ENCODE data around the gene DLEU7. TPM values are rescaled to one million over a fixed set of nuclear protein-coding genes. Genes with fewer than 3 reads are reported as not detected.

Gene DLEU7
- total and polyA plus RNA-seq, 10 donors = 0.17 to 2.0 (median 0.65) TPM

DNA sequence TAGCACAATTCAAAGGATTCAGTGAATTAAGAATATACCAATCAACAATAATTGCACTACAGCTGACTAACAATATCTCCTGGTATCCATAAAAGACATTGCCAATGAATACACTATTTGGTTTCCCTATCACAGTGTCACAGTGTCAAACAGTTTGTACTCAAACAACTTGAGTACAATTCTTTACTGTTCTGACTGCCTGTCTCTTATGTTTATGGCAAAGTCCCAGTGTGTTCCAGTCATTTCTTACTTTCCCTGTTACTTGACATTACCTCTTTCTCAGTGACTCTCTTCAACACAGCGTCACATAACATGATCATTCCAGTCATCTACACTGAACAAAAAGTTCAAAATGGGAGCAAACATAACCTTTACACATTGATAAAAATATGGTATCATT, 44.9 kb upstream of the DLEU7 start:
- no peak for DNase-seq
- Histone ChIP-seq H3K27me3 (replicated peaks in 1 of 7) (no peaks in the 10 kb centered on the region), H3K27ac (no peak overlapping the region), H3K4me1 (peaks cover 4 to 43% (median 24%) of the 10 kb centered on the region in 6 donors), H3K36me3 (no peaks in the 10 kb centered on the region), H3K9me3 (no peaks in the 10 kb centered on the region), H3K4me3 (no peak overlapping the region)
- intact Hi-C loops (cut with DNase I; ENCODE audit: low total_unique reads) = no loop called here
- no peak for TF ChIP-seq POLR2AphosphoS5 (IDR thresholded peaks at IDR 0.05)
- no peak for TF ChIP-seq CTCF (IDR thresholded peaks at IDR 0.05 in 8 of 11, conservative IDR thresholded peaks at IDR 0.05 in 3 of 11)
- no peak for TF ChIP-seq POLR2A (IDR thresholded peaks at IDR 0.05)
- WGBS, 5 donors = 0 to 100% (median 91%) methylated on average over 1 of the region's 1 CpG

DNA sequence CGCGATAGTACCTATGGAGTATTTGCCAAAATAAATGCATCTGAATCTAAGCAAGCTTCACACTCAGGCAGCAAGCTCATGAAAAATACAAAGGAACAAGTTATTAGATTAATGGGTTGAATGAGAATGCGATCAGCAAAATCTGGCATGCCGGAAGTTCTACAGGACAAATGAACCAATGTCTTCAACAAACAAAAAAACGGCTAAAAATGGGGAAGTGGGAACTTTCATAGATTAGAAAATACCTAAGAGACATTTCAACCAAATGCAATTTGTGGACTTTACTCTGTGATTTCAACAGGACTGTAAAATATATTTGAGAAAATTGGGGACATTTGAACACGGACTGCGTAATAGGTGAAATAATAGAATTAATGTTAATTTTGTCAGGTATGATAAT, 43.7 kb upstream of the DLEU7 start:
- H3K4me3 ChIP-seq = no peak overlapping the region
- 67 to 76% (median 69%) methylated on average over 7 of the region's 7 CpGs for WGBS, 5 donors
- no peaks in the 10 kb centered on the region for H3K36me3 ChIP-seq
- H3K4me1 ChIP-seq = peaks cover 0 to 31% (median 16%) of the 10 kb centered on the region in 6 donors
- no peak overlapping the region for H3K27ac ChIP-seq
- no peaks in the 10 kb centered on the region for H3K27me3 ChIP-seq (replicated peaks in 1 of 7)
- TF ChIP-seq CTCF (IDR thresholded peaks at IDR 0.05 in 8 of 11, conservative IDR thresholded peaks at IDR 0.05 in 3 of 11) (no peak), POLR2AphosphoS5 (IDR thresholded peaks at IDR 0.05) (no peak), POLR2A (IDR thresholded peaks at IDR 0.05) (no peak)
- no peaks in the 10 kb centered on the region for H3K9me3 ChIP-seq
- no peak for DNase-seq
- intact Hi-C loops (cut with DNase I; ENCODE audit: low total_unique reads) = no loop called here

- intact Hi-C loops (cut with DNase I; ENCODE audit: low total_unique reads) = no loop called here
- peaks cover 0 to 10% (median 4%) of the 10 kb centered on the region in 6 donors for H3K4me1 ChIP-seq
- no peak for DNase-seq
- H3K4me3 ChIP-seq = no peak overlapping the region
- WGBS, 5 donors = 41 to 77% (median 67%) methylated on average over 1 of the region's 1 CpG
- TF ChIP-seq CTCF (IDR thresholded peaks at IDR 0.05 in 8 of 11, conservative IDR thresholded peaks at IDR 0.05 in 3 of 11) (no peak), POLR2A (IDR thresholded peaks at IDR 0.05) (no peak), POLR2AphosphoS5 (IDR thresholded peaks at IDR 0.05) (no peak)
- no peaks in the 10 kb centered on the region for H3K27me3 ChIP-seq (replicated peaks in 1 of 7)
- H3K27ac ChIP-seq = no peak overlapping the region
- no peaks in the 10 kb centered on the region for H3K9me3 ChIP-seq
- no peaks in the 10 kb centered on the region for H3K36me3 ChIP-seq
These were observed 40.8 kb upstream of the DLEU7 start for GRCh38 chr13:50884265-50884664.

- no peaks in the 10 kb centered on the region for H3K9me3 ChIP-seq
- intact Hi-C loops (cut with DNase I; ENCODE audit: low total_unique reads) = no loop called here
- DNase-seq = no peak
- TF ChIP-seq POLR2A (IDR thresholded peaks at IDR 0.05) = no peak
- TF ChIP-seq CTCF (IDR thresholded peaks at IDR 0.05 in 8 of 11, conservative IDR thresholded peaks at IDR 0.05 in 3 of 11) = no peak
- no peak for TF ChIP-seq POLR2AphosphoS5 (IDR thresholded peaks at IDR 0.05)
- H3K4me3 ChIP-seq = no peak overlapping the region
- H3K27me3 ChIP-seq (replicated peaks in 1 of 7) = no peaks in the 10 kb centered on the region
- H3K36me3 ChIP-seq = no peaks in the 10 kb centered on the region
- H3K27ac ChIP-seq = no peak overlapping the region
- H3K4me1 ChIP-seq = peaks cover 0 to 10% (median 4%) of the 10 kb centered on the region in 6 donors
- 78 to 95% (median 85%) methylated on average over 1 of the region's 1 CpG for WGBS, 5 donors
These were observed 40.2 kb upstream of the DLEU7 start for GRCh38 chr13:50883728-50884127.
